SW 1271 (cell line): Measurements from ENCODE around the gene FOXRED1.

ENCODE experiments used
- DNase-seq, 2 experiments: peaks; one replicate each; lab custom pipeline; 2025; lab: John Stamatoyannopoulos, UW

The FOXRED1 gene

DNA sequence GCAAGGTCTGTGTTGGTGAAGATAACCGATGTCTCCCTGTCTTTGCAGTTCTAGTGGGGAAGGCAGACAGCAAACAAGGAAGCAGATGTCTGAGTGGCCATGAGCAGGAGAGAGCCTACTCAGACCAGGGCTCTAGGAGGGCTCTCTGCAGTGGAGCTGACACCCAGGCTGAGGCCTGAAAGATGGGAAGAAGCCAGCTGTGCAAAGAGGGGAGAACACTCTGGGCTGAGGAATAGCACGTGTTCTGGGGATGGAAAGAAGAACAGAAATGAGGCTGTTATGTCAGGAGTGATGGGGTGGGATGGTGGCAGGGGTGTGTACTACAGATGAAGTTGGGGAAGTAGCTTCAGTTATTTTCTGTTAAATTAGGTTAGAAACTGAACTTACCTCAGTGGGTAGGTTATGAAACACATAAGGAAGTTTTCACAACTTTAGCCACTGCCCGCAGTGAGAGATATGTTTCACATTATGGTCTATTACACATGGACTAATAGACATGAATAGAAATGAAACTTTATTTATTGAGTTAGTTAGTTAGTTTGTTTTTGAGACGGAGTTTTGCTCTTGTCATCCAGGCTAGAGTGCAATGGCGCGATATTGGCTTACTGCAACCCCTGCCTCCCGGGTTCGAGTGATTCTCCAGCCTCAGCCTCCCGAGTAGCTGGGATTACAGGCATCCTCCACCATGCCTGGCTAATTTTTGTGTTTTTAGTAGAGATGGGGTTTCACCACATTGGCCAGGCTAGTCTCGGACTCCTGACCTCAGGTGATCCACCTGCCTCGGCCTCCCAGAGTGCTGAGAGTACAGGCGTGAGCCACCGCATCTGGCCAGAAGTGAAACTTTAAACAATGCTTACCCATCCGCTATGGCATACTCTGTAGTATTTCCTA lies 42.7 kb downstream of the FOXRED1 start:
- DNase-seq, result no peak

DNA sequence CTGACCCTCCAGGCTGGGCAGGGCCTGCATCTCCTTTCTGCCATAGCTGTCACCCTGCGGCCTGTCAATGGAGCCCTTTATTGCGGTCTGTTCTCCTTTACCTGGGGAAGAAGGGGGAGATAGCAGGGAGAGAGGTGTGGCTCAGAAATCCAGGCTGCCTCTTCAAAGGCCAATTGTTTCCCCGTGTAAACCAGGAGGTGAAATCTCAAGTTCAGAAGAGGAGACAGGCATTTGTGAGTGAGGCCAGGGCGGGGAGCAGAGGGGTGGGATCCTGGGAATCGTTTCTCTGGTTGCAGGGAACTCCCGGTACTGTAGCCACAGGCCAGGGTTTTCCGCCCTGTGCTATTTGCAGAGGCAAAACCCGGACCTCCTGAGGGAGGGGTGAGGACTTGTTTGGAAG lies 44.0 kb downstream of the FOXRED1 start:
- DNase-seq, result no peak

DNA sequence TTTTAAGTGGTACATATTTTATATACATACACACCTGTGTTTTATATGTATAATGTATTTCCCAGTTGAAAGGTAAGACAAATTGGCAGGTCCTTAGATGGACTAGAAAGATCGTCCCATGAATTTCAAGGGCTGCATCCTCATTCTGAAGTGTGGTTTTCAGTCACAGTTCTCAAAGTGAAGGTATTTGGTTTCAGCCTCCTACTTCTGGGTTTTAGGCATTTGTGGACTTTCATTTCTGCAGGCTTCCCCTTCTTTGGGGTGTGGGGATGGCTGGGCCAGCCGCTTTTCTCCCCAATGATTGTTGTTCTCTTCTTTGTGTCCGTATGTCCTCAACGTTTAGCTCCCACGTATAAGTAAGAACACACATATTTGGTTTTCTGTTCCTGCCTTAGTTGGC lies 44.9 kb downstream of the FOXRED1 start:
- DNase-seq, result no peak

- DNase-seq, result no peak
Observed at GRCh38 chr11:126317432-126317755, 48.4 kb downstream of the FOXRED1 start.

GRCh38 chr11:126317756-126318573 lies 49.0 kb downstream of the FOXRED1 start:
- no peak for DNase-seq

DNA sequence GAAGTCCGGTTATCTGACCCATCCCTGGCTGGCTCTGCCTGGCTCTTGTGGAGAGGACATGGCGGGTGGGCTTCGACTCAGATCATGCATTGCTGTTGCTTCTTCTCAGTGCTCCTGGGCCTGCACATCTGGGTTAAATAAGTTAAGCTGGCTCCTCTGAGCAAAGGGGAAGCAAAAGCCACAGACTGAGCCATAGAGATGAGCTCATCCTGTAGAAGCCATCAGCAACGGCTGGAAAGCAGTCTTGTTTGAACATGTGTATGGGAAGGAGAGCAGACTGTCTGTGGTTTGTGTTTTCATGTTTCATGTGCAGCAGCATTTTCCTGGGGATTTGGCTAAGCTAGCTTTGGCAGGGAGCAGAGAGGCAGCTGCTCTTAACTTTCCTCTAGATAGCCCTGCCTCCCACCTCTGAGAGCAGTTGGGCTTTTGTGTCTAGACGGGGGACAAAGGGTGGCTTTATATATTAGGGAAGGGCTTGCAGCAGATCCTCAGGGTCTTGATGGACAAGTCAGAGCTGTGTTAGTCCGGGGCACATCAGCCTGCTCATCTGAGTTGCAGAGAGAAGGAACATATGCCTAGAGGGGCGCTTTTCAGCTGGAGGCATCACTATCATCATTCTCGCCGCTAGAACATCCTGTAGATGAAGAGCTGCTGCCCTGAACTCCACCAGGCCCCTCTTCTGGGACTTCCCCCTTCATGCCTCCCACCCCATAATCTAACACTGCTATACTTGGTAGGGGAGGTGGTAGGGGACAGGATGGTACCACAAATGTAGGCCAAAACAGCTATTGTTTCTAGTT lies 49.8 kb downstream of the FOXRED1 start:
- DNase-seq, result no peak

DNA sequence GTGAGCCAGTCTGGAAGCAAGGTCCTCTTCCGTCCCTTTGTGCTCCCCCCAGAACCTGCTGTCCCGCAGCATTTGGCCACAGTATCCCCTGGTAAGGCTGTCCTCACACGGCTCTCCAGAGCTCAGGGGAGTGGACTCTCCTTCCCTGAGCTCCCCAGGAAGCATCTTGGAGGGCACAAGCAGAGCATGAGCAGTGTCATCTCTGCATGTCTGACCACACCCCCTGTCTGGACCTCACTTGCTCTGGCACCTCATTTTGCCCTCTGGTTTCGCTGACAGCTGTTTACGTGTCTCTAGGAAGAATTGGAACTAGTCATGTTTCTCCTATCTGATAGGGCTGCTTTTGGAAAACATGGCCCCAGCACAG lies 50.4 kb downstream of the FOXRED1 start:
- DNase-seq, result no peak

- no peak for DNase-seq
Observed at GRCh38 chr11:126322996-126323395, 54.0 kb downstream of the FOXRED1 start.

GRCh38 chr11:126327281-126328000 lies 58.5 kb downstream of the FOXRED1 start:
- DNase-seq, result no peak
